ENCODE data around the gene RPRD1B. TPM values are rescaled to one million over a fixed set of nuclear protein-coding genes. Genes with fewer than 3 reads are reported as not detected.

RPRD1B gene
- total and polyA plus RNA-seq, 2 of the 13 experiments (the other 11 are each of a cell fraction or from before 2014, with no cell fraction given): 31.1 to 41.5 TPM

- WGBS (ENCODE audit: low lambda C conversion rate): 96% methylated on average over 25 of the region's 25 CpGs
- ChIA-PET POLR2A (no interaction called here), CTCF (ENCODE audit: low intra/inter-chr PET ratio, low total read pairs) (no interaction called here)
- no peaks in the 10 kb centered on the region for H3K27me3 ChIP-seq (ENCODE audit: control insufficient read depth in 1 of 2, insufficient read depth in 2 of 2, low read length in 2 of 2)
- H3K9me3 ChIP-seq (ENCODE audit: low read length): no peaks in the 10 kb centered on the region
- intact Hi-C loops (cut with micrococcal nuclease; ENCODE audit: unreplicated experiment) (no loop called here), in situ Hi-C loops (cut with HindIII; ENCODE audit: extremely low pct_ligation_motif_present, low pct_unique_long_range_greater_than_20kb) (no loop called here)
- no peak for TF ChIP-seq NFRKB (IDR thresholded peaks at IDR 0.05)
- TF ChIP-seq ZBTB38 (CRISPR knock-in tag; IDR thresholded peaks at IDR 0.05): peak; percentile 56; the same call in 1 of the 2 replicates
- 0 out of 2 replicates have a peak, but pooled peaks have one; percentile 24 for TF ChIP-seq RXRA (CRISPR knock-in tag; IDR thresholded peaks at IDR 0.05)
- no peak overlapping the region for H3K9ac ChIP-seq (ENCODE audit: insufficient read depth, low read depth, low read length)
- H3K4me2 ChIP-seq (ENCODE audit: low read depth, low read length): no peak overlapping the region
- no peaks in the 10 kb centered on the region for H4K20me1 ChIP-seq (ENCODE audit: insufficient read depth, low read length)
- H2AFZ ChIP-seq (ENCODE audit: low read length): no peak overlapping the region
- ATAC-seq (no peak), DNase-seq (ENCODE audit: low spot score) (no peak), FAIRE-seq (no peak)
- no peak overlapping the region for H3K4me3 ChIP-seq (replicated peaks in 1 of 3; ENCODE audit: insufficient read depth in 1 of 3, low read depth in 2 of 3, low read length in 3 of 3)
- H3K4me1 ChIP-seq (ENCODE audit: insufficient read depth, low read length): peaks cover 42% of the 10 kb centered on the region
- no peaks in the 10 kb centered on the region for H3K79me2 ChIP-seq (ENCODE audit: insufficient read depth, low read length)
- H3K36me3 ChIP-seq (replicated peaks in 1 of 2; ENCODE audit: control insufficient read depth in 1 of 2, insufficient read depth in 2 of 2, low read length in 2 of 2): no peaks in the 10 kb centered on the region; a peak in 1 of 5 replicates
- H3K27ac ChIP-seq (ENCODE audit: extremely low read length, insufficient read depth, low read length): no peak overlapping the region
- BruUV-seq (replicated peaks): no TSS peak
Measured at GRCh38 chr20:38139156-38139912, 105.8 kb downstream of the RPRD1B start.

DNA sequence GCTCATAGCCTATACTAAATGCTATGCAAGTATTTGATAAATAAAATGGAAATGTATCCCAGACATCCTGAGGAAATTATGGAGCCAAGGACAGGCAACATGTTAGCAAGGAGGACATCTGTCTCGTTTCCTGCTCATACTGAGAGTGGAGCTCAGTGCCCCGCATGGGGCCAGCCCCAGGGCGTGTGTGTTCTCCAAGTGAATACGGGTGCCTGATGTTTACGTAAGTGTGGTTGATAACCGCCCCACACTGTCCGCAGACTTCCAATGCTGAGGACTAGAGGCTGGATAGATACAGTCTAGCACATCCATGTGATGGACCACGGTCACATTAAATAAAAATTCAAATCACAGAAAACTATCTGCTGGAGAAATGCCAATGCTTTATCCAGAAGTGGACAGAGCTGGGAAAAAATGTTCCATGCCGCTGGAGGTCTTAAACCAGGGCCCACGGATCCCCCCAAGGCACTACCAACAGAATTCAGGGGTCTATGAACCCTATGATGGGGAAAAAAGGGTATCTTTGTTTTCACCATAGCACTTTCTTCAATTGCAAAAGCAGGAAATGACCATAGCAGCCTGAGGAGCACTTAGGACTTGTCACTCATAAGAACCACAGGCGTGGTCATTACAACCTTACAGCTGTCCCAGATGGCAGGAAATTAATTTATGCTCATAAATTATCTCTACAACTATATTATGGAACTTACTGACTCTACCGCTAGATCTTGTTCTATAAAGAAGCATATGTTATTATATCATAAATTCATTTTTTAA is 106.6 kb downstream of the RPRD1B start:
- no peak for FAIRE-seq

More for the DNA sequence above, 106.6 kb downstream of the RPRD1B start:
- no peak for ATAC-seq
- no peaks in the 10 kb centered on the region for H4K20me1 ChIP-seq (ENCODE audit: insufficient read depth, low read length)
- 90% methylated on average over 12 of the region's 12 CpGs for WGBS (ENCODE audit: low lambda C conversion rate)
- in situ Hi-C loops (cut with HindIII; ENCODE audit: extremely low pct_ligation_motif_present, low pct_unique_long_range_greater_than_20kb): no loop called here
- no peaks in the 10 kb centered on the region for H3K9me3 ChIP-seq (ENCODE audit: low read length)
- no peak overlapping the region for H3K27ac ChIP-seq (ENCODE audit: extremely low read length, insufficient read depth, low read length)
- ChIA-PET POLR2A (interaction anchor here (1.4 kb wide), 1 partner anchor 14 kb away, joined by 3 read pairs; no protein-coding TSS in a partner anchor), CTCF (ENCODE audit: low intra/inter-chr PET ratio, low total read pairs) (no interaction called here)
- peaks cover 42% of the 10 kb centered on the region for H3K4me1 ChIP-seq (ENCODE audit: insufficient read depth, low read length)
- H3K4me3 ChIP-seq (replicated peaks in 1 of 3; ENCODE audit: insufficient read depth in 1 of 3, low read depth in 2 of 3, low read length in 3 of 3): no peak overlapping the region
- H3K4me2 ChIP-seq (ENCODE audit: low read depth, low read length): no peak overlapping the region
- no peak overlapping the region for H3K9ac ChIP-seq (ENCODE audit: insufficient read depth, low read depth, low read length)
- no peak for DNase-seq (ENCODE audit: low spot score)
- H3K27me3 ChIP-seq (ENCODE audit: control insufficient read depth in 1 of 2, insufficient read depth in 2 of 2, low read length in 2 of 2): no peaks in the 10 kb centered on the region
- H3K79me2 ChIP-seq (ENCODE audit: insufficient read depth, low read length): no peaks in the 10 kb centered on the region
- no TSS peak for BruUV-seq (replicated peaks)
- intact Hi-C loops (cut with micrococcal nuclease; ENCODE audit: unreplicated experiment): no loop called here
- no peaks in the 10 kb centered on the region; a peak in 1 of 5 replicates for H3K36me3 ChIP-seq (replicated peaks in 1 of 2; ENCODE audit: control insufficient read depth in 1 of 2, insufficient read depth in 2 of 2, low read length in 2 of 2)
- TF ChIP-seq ZNF225 (CRISPR knock-in tag; IDR thresholded peaks at IDR 0.05): no peak
- TF ChIP-seq ZNF17 (CRISPR knock-in tag; IDR thresholded peaks at IDR 0.05): no peak
- TF ChIP-seq NFKBIZ (CRISPR knock-in tag; IDR thresholded peaks at IDR 0.05): no peak
- TF ChIP-seq MLX (CRISPR knock-in tag; IDR thresholded peaks at IDR 0.05): no peak
- TF ChIP-seq NR2C2 (CRISPR knock-in tag; IDR thresholded peaks at IDR 0.05; ENCODE audit: borderline replicate concordance): no peak
- 0 out of 2 replicates have a peak, but pooled peaks have one; percentile 28 for TF ChIP-seq ZNF878 (CRISPR knock-in tag; IDR thresholded peaks at IDR 0.05)
- TF ChIP-seq ZFX (CRISPR knock-in tag; IDR thresholded peaks at IDR 0.05; ENCODE audit: low read depth): no peak
- H2AFZ ChIP-seq (ENCODE audit: low read length): no peak overlapping the region
